CD8-positive, alpha-beta memory T cell (primary cell): ENCODE data around the gene PARP15. TPM values are rescaled to one million over a fixed set of nuclear protein-coding genes. Genes with fewer than 3 reads are reported as not detected.

Experiments used
- CTCF ChIA-PET: fragments of 350-600 bp; sonication (Branson Sonifier 250); formaldehyde crosslinking; loops from one replicate; lab custom pipeline; 2021; ENCODE audit warnings: antibody characterized with exemption; lab: Charles Lee
- POLR2A ChIA-PET: fragments of 350-600 bp; sonication (Branson Sonifier 250); formaldehyde crosslinking; loops from one replicate; lab custom pipeline; 2021; ENCODE audit warnings: antibody characterized with exemption; lab: Charles Lee
- DNase-seq, 5 donors: peaks; one replicate each; pipeline versions ENCODE4 v3.0.0 to v3.0.0-alpha.2; 2020 to 2022; ENCODE audit warnings: mixed read lengths in 1 of 5
- H3K27ac ChIP-seq: one replicate; pipeline ENCODE4 v1.7.0; 2013; ENCODE audit warnings: low read depth, mild to moderate bottlenecking, low read length, moderate library complexity
- H3K27me3 ChIP-seq: 2 replicates; pipeline ENCODE4 v1.7.0; 2013; ENCODE audit warnings: low read length, mild to moderate bottlenecking; ENCODE audit not compliant: insufficient read depth, poor library complexity, severe bottlenecking
- H3K36me3 ChIP-seq: 2 replicates; pipeline ENCODE4 v1.7.0; 2013; ENCODE audit warnings: mild to moderate bottlenecking, low read length, moderate library complexity; ENCODE audit not compliant: insufficient read depth
- H3K4me1 ChIP-seq: 2 replicates; pipeline ENCODE4 v1.7.0; 2013; ENCODE audit warnings: mild to moderate bottlenecking, low read length, moderate library complexity; ENCODE audit not compliant: insufficient read depth
- H3K4me3 ChIP-seq: 2 replicates; pipeline ENCODE4 v1.7.0; 2013; ENCODE audit warnings: mild to moderate bottlenecking, low read length
- H3K9me3 ChIP-seq: 2 replicates; pipeline ENCODE4 v1.7.0; 2013; ENCODE audit warnings: mild to moderate bottlenecking, low read length
- H3K27ac Mint-ChIP-seq, 8 donors: one replicate each; pipeline ENCODE4 v1.8.0; 2020 to 2021; ENCODE audit warnings: mixed read lengths in 8 of 8, mild to moderate bottlenecking in 6 of 8, inconsistent platforms in 3 of 8, moderate library complexity in 3 of 8
- H3K27me3 Mint-ChIP-seq, 2 donors: one replicate each; pipeline ENCODE4 v1.8.0; 2020 to 2021; ENCODE audit warnings: mixed read lengths in 2 of 2, mild to moderate bottlenecking in 1 of 2, moderate library complexity in 1 of 2
- H3K36me3 Mint-ChIP-seq, 3 donors: one replicate each; pipeline ENCODE4 v1.8.0; 2020 to 2021; ENCODE audit warnings: mixed read lengths in 3 of 3, inconsistent platforms in 1 of 3, mild to moderate bottlenecking in 1 of 3
- H3K4me1 Mint-ChIP-seq, 3 donors: one replicate each; pipeline ENCODE4 v1.8.0; 2020 to 2021; ENCODE audit warnings: mixed read lengths in 3 of 3, inconsistent platforms in 1 of 3, mild to moderate bottlenecking in 1 of 3
- H3K4me3 Mint-ChIP-seq, 7 donors: one replicate each; pipeline ENCODE4 v1.8.0; 2020 to 2021; ENCODE audit warnings: mixed read lengths in 7 of 7, mild to moderate bottlenecking in 6 of 7, moderate library complexity in 4 of 7, inconsistent platforms in 2 of 7
- H3K9me3 Mint-ChIP-seq, 5 donors: one replicate each; pipeline ENCODE4 v1.8.0; 2020 to 2022; ENCODE audit warnings: mixed read lengths in 5 of 5, mild to moderate bottlenecking in 3 of 5, moderate library complexity in 2 of 5, inconsistent platforms in 1 of 5
- polyA plus RNA-seq: library from polyadenylated mRNA; unstranded; fragments of 300-500 nt; fragmentation: Illumina TruSeq; gene quantifications from one replicate; pipeline ENCODE4 v1.2.3, GENCODE V29; 2021
- total RNA-seq, 2 experiments: library from RNA; stranded (reverse); gene quantifications; one replicate each; pipeline ENCODE4 v1.2.3, GENCODE V29; 2021

The PARP15 gene
- total and polyA plus RNA-seq, 3 experiments from 2014 or later = 8.5 to 13.9 (median 12.7) TPM

DNA sequence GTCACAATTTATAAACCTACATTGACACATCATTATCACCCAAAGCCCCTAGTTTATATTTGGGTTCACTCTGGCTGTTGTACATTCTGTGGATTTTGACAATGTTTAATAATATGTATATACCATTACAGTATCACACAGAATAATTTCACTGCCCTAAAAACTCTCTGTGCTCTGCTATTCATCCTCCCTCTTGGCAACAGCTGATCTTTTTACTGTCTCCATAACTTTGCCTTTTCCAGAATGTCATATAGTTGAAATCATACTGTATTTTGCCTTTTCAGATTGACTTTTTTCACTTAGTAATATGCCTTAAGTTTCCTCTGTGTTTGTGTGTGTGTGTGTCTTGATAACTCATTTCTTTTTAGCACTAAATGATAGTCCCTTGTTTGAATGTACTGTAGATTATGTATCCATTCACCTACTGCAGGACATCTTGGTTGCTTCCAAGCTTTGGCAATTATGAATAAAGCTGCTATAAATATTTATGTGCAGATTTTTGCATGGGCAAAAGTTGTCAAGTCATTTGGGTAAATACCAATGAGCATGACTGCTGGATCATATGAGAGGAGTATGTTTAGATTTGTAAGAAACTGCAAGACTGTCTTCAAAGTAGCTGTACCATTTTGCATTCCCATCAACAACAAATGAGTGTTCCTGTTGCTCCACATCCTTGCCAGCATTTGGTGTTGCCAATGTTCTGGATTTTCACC, 9.5 kb downstream of the PARP15 start:
- no peaks in the 10 kb centered on the region for H3K4me1 ChIP-seq
- CTCF ChIA-PET = interaction anchor here (1.1 kb wide), 1 partner anchor 38 kb away, joined by 4 read pairs; no protein-coding TSS in a partner anchor
- Mint-ChIP-seq H3K27ac (peak overlapping the region in 4 of 8 donors; percentile 16 to 74 (median 42)), H3K36me3 (peaks cover 13 to 43% (median 29%) of the 10 kb centered on the region in 3 donors), H3K9me3 (peaks cover 13 to 19% (median 18%) of the 10 kb centered on the region in 5 donors), H3K4me3 (peak overlapping the region in 1 of 7 donors; percentile 2), H3K27me3 (no peaks in the 10 kb centered on the region), H3K4me1 (peaks cover 34 to 52% (median 48%) of the 10 kb centered on the region in 3 donors)
- no peak overlapping the region for H3K27ac ChIP-seq
- POLR2A ChIA-PET = no interaction called here
- H3K9me3 ChIP-seq = peaks cover 5% of the 10 kb centered on the region
- no peak for DNase-seq
- no peak overlapping the region for H3K4me3 ChIP-seq
- H3K27me3 ChIP-seq = no peaks in the 10 kb centered on the region
- peaks cover 3% of the 10 kb centered on the region for H3K36me3 ChIP-seq

DNA sequence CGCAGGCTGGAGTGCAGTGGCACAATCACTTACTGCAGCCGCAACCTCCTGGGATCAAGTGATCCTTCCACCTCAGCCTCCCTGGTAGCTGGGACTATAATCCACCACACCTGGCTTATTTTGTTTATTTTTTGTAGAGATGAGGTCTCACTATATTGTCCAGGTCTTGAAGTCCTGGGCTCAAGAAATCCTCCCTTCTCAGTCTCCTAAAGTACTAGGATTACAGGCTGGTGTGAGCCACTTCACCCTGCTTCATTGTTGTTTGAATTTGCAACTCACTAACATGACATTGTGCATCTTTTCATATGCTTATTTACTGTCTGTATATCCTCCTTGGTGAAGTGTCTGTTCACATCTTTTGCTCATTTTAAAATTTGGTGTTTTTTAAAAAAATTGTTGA, 10.1 kb downstream of the PARP15 start:
- Histone ChIP-seq H3K9me3 (no peaks in the 10 kb centered on the region), H3K36me3 (peaks cover 3% of the 10 kb centered on the region), H3K4me1 (no peaks in the 10 kb centered on the region), H3K27me3 (no peaks in the 10 kb centered on the region), H3K4me3 (no peak overlapping the region), H3K27ac (no peak overlapping the region)
- no peak for DNase-seq
- ChIA-PET POLR2A (no interaction called here), CTCF (interaction anchor here (1.1 kb wide), 1 partner anchor 39 kb away, joined by 4 read pairs; no protein-coding TSS in a partner anchor)
- H3K4me3 Mint-ChIP-seq = no peak overlapping the region
- H3K36me3 Mint-ChIP-seq = peaks cover 15 to 41% (median 22%) of the 10 kb centered on the region in 3 donors
- no peak overlapping the region for H3K27ac Mint-ChIP-seq
- peaks cover 8 to 13% (median 12%) of the 10 kb centered on the region in 5 donors for H3K9me3 Mint-ChIP-seq
- H3K4me1 Mint-ChIP-seq = peaks cover 32 to 57% (median 48%) of the 10 kb centered on the region in 3 donors
- no peaks in the 10 kb centered on the region for H3K27me3 Mint-ChIP-seq

GRCh38 chr3:122589297-122589696, 11.8 kb downstream of the PARP15 start:
- CTCF ChIA-PET = no interaction called here
- H3K4me3 ChIP-seq = no peak overlapping the region
- peaks cover 6 to 32% (median 12%) of the 10 kb centered on the region in 3 donors for H3K36me3 Mint-ChIP-seq
- H3K4me1 Mint-ChIP-seq = peaks cover 22 to 56% (median 46%) of the 10 kb centered on the region in 3 donors
- H3K27ac ChIP-seq = no peak overlapping the region
- H3K4me1 ChIP-seq = no peaks in the 10 kb centered on the region
- H3K9me3 Mint-ChIP-seq = no peaks in the 10 kb centered on the region
- POLR2A ChIA-PET = no interaction called here
- no peak overlapping the region for H3K4me3 Mint-ChIP-seq
- no peaks in the 10 kb centered on the region for H3K9me3 ChIP-seq
- H3K27me3 ChIP-seq = no peaks in the 10 kb centered on the region
- no peak for DNase-seq
- H3K27ac Mint-ChIP-seq = no peak overlapping the region
- no peaks in the 10 kb centered on the region for H3K27me3 Mint-ChIP-seq
- H3K36me3 ChIP-seq = no peaks in the 10 kb centered on the region

GRCh38 chr3:122590610-122591009, 13.2 kb downstream of the PARP15 start:
- Histone ChIP-seq H3K4me3 (no peak overlapping the region), H3K4me1 (no peaks in the 10 kb centered on the region), H3K27ac (no peak overlapping the region), H3K36me3 (no peaks in the 10 kb centered on the region), H3K9me3 (no peaks in the 10 kb centered on the region), H3K27me3 (no peaks in the 10 kb centered on the region)
- H3K36me3 Mint-ChIP-seq = peaks cover 5 to 22% (median 13%) of the 10 kb centered on the region in 3 donors
- DNase-seq = no peak
- no peaks in the 10 kb centered on the region for H3K27me3 Mint-ChIP-seq
- CTCF ChIA-PET = no interaction called here
- no peaks in the 10 kb centered on the region for H3K9me3 Mint-ChIP-seq
- no peak overlapping the region for H3K27ac Mint-ChIP-seq
- peaks cover 17 to 49% (median 38%) of the 10 kb centered on the region in 3 donors for H3K4me1 Mint-ChIP-seq
- POLR2A ChIA-PET = no interaction called here
- no peak overlapping the region for H3K4me3 Mint-ChIP-seq

GRCh38 chr3:122594025-122594424, 16.6 kb downstream of the PARP15 start:
- peak overlapping the region in 1 of 8 donors; percentile 17 for H3K27ac Mint-ChIP-seq
- Histone ChIP-seq H3K27me3 (no peaks in the 10 kb centered on the region), H3K36me3 (no peaks in the 10 kb centered on the region), H3K9me3 (no peaks in the 10 kb centered on the region), H3K27ac (no peak overlapping the region), H3K4me3 (no peak overlapping the region), H3K4me1 (no peaks in the 10 kb centered on the region)
- POLR2A ChIA-PET = no interaction called here
- H3K4me1 Mint-ChIP-seq = peaks cover 10 to 29% (median 17%) of the 10 kb centered on the region in 3 donors
- peaks cover 0 to 5% (median 0%) of the 10 kb centered on the region in 5 donors for H3K9me3 Mint-ChIP-seq
- no peak overlapping the region for H3K4me3 Mint-ChIP-seq
- H3K27me3 Mint-ChIP-seq = no peaks in the 10 kb centered on the region
- peaks cover 13 to 30% (median 20%) of the 10 kb centered on the region in 3 donors for H3K36me3 Mint-ChIP-seq
- DNase-seq = no peak
- CTCF ChIA-PET = no interaction called here

DNA sequence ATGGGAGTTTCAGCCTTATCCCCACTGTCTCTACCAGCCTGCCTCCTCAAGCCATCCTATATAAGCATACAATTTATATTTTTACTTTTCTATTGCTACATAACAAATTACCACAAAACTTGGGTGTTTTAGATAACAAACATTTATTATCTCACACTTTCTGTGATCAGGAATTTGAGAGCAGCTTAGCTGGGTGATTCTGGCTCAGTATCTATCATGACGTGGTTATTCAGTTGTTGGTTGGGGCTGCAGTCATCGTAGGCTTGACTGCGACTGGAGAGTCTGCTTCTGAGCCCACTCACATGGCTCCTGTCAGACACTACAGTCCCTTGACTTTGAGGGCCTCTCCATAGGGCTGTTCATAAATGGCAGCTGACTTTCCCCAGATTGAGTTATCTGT, 20.7 kb downstream of the PARP15 start:
- peaks cover 25 to 32% (median 29%) of the 10 kb centered on the region in 3 donors for H3K4me1 Mint-ChIP-seq
- no peak overlapping the region for H3K4me3 Mint-ChIP-seq
- peaks cover 14 to 22% (median 21%) of the 10 kb centered on the region in 3 donors for H3K36me3 Mint-ChIP-seq
- ChIA-PET POLR2A (no interaction called here), CTCF (no interaction called here)
- H3K27ac Mint-ChIP-seq = peak overlapping the region in 5 of 8 donors; percentile 8 to 67 (median 44)
- Histone ChIP-seq H3K36me3 (no peaks in the 10 kb centered on the region), H3K27me3 (no peaks in the 10 kb centered on the region), H3K27ac (no peak overlapping the region), H3K4me1 (no peaks in the 10 kb centered on the region), H3K4me3 (no peak overlapping the region), H3K9me3 (no peaks in the 10 kb centered on the region)
- no peaks in the 10 kb centered on the region for H3K27me3 Mint-ChIP-seq
- no peak for DNase-seq
- H3K9me3 Mint-ChIP-seq = peaks cover 0 to 5% (median 0%) of the 10 kb centered on the region in 5 donors

GRCh38 chr3:122598556-122598955, 21.1 kb downstream of the PARP15 start:
- peaks cover 14 to 24% (median 23%) of the 10 kb centered on the region in 3 donors for H3K36me3 Mint-ChIP-seq
- no peaks in the 10 kb centered on the region for H3K27me3 Mint-ChIP-seq
- Histone ChIP-seq H3K27me3 (no peaks in the 10 kb centered on the region), H3K9me3 (no peaks in the 10 kb centered on the region), H3K4me3 (no peak overlapping the region), H3K27ac (no peak overlapping the region), H3K4me1 (no peaks in the 10 kb centered on the region), H3K36me3 (no peaks in the 10 kb centered on the region)
- peak overlapping the region in 4 of 8 donors; percentile 8 to 67 (median 54) for H3K27ac Mint-ChIP-seq
- H3K9me3 Mint-ChIP-seq = peaks cover 0 to 5% (median 0%) of the 10 kb centered on the region in 5 donors
- no peak overlapping the region for H3K4me3 Mint-ChIP-seq
- CTCF ChIA-PET = no interaction called here
- H3K4me1 Mint-ChIP-seq = peaks cover 28 to 34% (median 32%) of the 10 kb centered on the region in 3 donors
- DNase-seq = no peak
- POLR2A ChIA-PET = no interaction called here

DNA sequence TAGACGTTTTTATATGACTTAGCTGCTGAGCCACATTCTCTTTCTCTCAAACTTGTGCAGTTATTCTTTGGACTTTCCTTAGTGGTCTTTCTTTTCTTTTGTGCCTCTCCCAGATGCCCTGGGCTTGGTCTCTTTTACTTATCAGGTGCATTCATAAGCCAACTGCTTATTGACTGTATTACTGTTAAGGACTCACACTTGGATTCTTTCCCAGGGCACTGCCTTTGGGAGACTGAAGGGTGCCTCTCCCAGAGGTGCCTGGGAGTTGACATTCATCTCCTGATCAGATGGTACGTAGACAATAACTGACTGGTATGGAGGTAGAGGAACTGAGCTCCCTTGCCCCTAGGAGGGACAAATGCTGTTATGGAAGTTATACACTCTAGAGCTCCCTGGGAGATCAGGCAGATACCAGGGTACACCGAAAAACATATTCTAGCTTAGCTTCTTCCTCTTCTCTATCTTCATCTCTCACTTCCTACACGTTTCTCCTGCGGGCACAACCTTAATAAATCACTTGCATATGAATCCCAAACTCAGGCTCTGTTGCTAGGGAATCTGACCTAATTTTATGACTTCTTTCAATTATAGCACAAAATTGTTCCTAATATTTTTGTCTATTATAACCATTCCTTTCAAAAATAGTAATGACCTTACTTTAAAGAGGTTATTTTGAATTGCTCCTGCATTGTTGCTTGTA, 24.7 kb downstream of the PARP15 start:
- Histone ChIP-seq H3K4me1 (no peaks in the 10 kb centered on the region), H3K4me3 (no peak overlapping the region), H3K27me3 (no peaks in the 10 kb centered on the region), H3K27ac (no peak overlapping the region), H3K36me3 (no peaks in the 10 kb centered on the region), H3K9me3 (no peaks in the 10 kb centered on the region)
- Mint-ChIP-seq H3K27me3 (no peaks in the 10 kb centered on the region), H3K36me3 (peaks cover 6 to 24% (median 13%) of the 10 kb centered on the region in 3 donors), H3K9me3 (no peaks in the 10 kb centered on the region), H3K4me3 (no peak overlapping the region), H3K27ac (peak overlapping the region in 2 of 8 donors; percentile 4 to 43), H3K4me1 (peaks cover 24 to 32% (median 28%) of the 10 kb centered on the region in 3 donors)
- ChIA-PET CTCF (interaction anchor here (1.2 kb wide), 1 partner anchor 37 kb away, joined by 4 read pairs; the partner anchor contains the start of genes DTX3L and PARP9), POLR2A (no interaction called here)
- DNase-seq = no peak
